Sciatic nerve (tissue), 2 donors: ENCODE measurements around the gene CCDC174. TPM values are rescaled to one million over a fixed set of nuclear protein-coding genes. Genes with fewer than 3 reads are reported as not detected.

Source experiments
- ATAC-seq: fragments of 200-7000 bp; cut with Tn5 transposase; one replicate; pipeline ENCODE4 v1.9.1; 2020; ENCODE audit warnings: mild to moderate bottlenecking, moderate library complexity
- DNase-seq: peaks from one replicate; pipeline ENCODE4 v3.0.0-alpha.2; 2020; ENCODE audit warnings: low spot score
- intact Hi-C: fragments of 100-400 bp; cut with DNase I; formaldehyde crosslinking; loops from one replicate; pipeline ENCODE4 v1.14.2; 2022
- total RNA-seq: library from RNA; stranded (reverse); fragmentation: NEBNext Ultra II Directional; extraction: Animal tissue kit (Norgen Biotek cat#: 25700); gene quantifications from one replicate; pipeline ENCODE4 v1.2.1, GENCODE V29; 2021
- donor health status: DM: no; HTN: no; CAD: no.
- donor health status: DM: no; HTN: no; CAD: no.

The CCDC174 gene
- total RNA-seq, 1 donor from 2014 or later, result 31.0 TPM

DNA sequence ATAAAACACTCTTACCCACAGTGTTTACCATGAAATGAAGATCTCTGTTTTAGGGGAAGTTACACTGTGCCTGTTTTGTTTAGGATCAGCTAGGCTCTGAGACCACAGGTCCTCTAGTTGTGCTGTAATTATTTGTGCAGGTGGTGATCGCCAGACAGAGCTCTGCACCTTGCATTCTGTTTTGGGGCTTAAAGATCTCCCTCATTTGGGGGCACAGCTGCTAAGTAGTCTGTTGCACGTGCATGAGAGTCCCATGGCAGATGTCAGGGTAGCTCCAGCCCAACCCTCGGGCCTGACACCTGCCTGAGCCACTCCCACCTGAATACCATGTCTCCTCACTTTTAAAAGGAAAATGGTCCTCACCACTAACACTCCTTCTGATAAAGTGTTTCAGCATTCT, 35.8 kb downstream of the CCDC174 start:
- no peak for ATAC-seq
- intact Hi-C loops, result no loop called here
- no peak for DNase-seq

DNA sequence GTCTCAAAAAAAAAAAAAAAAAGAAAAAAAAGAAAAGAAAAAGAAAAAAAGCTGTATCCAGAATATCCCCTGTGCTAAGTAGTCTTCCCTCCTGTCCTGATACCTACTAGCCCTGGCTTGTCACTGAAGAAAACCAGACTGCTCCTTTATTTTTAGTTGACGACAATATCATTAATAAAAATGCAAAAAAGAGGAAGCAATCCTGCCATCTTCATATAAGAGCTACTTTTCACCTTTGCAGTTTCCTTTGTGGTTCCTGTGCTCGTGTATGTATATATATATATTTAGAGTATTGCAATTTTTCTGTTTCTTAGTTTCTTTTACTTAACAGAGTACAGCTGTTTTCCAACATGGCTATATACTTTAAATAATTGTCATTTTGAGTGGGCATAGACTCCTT, 37.0 kb downstream of the CCDC174 start:
- DNase-seq, result no peak
- intact Hi-C loops, result no loop called here
- ATAC-seq, result no peak

DNA sequence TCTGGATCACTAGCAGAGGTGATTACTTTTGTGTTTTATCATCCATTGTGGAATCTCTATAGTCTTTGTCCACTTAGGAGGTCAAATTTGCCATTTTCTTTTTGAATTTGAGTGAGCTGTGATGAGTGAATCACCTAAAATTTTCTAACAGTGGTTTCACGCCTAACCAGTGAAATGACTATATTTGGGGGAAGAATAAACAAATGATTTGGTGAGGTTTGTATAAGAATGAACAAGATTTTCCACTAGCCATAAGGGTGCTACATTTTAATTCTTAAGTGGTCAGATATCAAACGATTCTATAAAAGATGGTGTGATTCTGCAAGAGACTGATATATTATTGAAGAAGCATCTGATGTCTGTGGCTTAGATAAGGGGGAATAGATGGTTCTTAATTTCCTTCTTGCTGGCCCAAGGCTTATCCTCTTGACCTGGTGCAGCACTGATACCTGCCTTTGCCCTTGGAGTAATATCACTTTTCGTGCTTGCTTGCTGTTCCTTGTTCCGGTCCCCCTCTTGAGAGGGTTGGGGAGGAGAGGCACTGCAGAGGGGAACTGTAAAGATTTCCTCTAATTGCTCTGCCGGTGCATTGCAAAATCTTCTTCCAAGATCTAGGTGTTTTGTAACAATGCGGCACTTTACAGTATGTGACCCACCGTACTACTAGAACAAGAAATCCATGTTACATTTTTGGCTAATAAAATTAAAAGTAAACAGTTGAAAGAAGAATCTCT, 37.9 kb downstream of the CCDC174 start:
- DNase-seq (no peak), ATAC-seq (no peak)
- intact Hi-C loops, result no loop called here

DNA sequence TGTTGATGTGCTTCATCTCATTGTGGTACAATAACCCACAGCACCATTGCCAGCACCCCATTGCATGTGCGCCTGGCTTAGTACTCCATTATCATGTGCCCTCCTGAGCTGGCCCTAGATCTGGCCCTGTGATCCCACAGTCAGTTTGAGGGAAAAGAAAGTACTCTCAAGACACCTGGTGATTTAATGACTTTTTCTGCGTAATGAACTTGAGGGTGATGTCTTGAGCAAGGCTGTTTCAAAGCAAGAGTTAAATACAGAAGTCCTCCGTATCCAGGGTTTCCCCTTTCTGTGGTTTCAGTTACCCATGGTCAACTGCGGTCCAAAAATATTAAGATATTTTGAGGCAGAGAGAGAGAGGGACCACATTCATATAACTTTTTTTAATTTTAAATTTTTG, 39.7 kb downstream of the CCDC174 start:
- ATAC-seq, result no peak

DNA sequence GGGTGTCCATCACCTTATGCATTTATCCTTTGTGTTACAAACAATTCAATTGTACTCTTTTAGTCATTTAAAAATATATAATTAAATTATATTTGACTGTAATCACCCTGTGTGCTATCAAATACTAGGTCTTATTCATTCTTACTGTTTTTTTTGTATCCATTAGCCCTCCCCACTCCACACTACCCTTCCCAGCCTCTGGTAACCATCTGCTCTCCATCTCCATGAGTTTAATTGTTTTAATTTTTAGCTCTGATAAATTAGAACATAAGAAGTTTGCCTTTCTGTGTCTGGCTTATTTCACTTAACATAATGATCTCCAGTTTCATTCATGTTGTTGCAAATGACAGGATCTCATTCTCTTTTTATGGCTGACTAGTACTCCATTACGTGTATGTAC, 40.2 kb downstream of the CCDC174 start:
- no peak for ATAC-seq
- intact Hi-C loops, result no loop called here
- DNase-seq, result no peak

More for the DNA sequence above, 39.7 kb downstream of the CCDC174 start:
- no peak for DNase-seq
- intact Hi-C loops, result no loop called here

DNA sequence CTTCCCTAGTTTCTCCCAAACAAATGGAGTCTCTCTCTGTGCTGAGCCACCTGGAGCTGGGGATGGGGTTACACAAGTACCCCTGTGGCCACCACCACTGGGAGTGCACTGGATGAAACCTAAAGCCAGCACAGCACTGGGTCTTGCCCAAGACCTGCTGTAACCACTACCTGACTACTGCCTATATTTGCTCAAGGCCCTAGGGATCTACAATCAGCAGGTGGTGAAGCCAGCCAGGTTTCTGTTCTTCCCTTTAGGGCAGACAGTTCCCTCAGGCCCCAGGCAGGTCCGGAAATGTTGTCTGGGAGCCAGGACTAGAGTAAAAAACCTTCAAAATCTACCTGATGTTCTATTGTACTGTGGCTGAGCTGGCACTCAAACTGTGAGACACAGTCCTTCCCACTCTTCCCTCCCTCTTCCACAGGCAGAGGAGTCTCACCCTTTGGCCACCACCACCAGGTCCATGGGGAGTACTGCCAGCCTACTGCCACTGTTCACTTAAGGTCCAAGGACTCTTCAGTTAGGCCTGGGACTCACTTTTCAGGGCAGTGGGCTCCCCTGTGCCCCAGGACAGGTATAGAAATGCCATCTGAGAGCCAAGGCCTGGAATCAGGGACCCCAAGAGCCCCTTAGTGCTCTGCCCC, 47.2 kb downstream of the CCDC174 start:
- intact Hi-C loops, result no loop called here
- ATAC-seq (no peak), DNase-seq (no peak)

DNA sequence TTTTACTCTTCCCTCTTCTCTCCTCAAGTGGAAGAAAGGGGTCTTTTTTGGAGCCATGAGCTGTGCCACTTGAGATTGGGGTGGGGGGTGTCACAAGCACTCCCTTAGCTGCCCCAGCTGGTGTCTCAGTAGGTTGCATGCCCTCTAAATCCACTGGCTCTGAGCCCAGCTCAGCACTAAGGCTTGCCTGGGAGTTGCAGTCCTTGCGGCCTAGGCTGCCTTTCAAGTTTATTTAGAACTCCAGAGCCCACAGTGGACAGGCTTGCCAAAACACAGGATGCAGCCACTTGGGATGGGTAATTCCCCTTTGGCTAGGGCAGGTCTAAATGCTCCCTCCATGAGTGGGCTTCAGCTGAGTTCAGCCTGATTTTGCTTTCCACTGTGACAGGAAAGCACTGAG, 48.1 kb downstream of the CCDC174 start:
- intact Hi-C loops, result no loop called here
- ATAC-seq, result no peak
- DNase-seq, result no peak

DNA sequence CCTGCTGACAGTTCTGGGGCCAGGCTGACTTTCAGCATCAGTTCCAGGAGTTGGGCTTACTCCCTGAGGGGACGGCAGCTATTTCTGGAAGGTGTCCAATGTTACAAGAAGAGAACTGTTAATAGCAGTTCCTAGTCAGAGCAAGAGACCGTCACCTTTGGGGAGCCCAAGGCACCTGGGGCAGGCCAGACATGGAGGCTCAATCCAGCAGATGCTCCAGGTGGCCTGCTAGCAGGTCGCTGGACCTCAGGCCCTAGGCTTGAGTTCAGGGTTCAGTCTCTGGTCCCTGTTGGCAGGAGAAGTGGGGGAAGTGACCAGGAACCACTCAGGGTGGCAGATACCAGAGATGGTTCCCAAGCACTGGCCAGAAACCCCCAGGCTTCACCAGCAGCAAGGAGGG, 49.3 kb downstream of the CCDC174 start:
- no peak for DNase-seq
- intact Hi-C loops, result no loop called here
- no peak for ATAC-seq

DNA sequence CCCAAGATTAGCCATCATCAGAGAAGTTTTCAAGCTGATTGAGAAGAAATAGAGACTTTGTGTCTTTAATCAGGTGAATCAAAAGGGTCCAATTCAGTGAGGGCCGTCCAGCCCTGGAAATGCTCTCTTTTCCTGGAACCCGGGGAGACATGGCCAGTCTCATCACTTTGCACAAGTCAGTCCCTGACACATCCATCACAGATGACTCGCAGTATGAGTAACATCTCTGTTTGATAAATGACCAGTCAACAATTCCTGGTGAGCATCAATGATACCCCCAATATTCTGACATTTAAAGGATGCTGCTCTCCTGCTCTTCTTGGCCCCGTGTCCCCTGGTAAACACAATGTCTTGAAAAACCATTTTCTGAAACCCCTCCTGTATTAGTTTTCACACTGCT, 50.1 kb downstream of the CCDC174 start:
- intact Hi-C loops, result no loop called here

DNA sequence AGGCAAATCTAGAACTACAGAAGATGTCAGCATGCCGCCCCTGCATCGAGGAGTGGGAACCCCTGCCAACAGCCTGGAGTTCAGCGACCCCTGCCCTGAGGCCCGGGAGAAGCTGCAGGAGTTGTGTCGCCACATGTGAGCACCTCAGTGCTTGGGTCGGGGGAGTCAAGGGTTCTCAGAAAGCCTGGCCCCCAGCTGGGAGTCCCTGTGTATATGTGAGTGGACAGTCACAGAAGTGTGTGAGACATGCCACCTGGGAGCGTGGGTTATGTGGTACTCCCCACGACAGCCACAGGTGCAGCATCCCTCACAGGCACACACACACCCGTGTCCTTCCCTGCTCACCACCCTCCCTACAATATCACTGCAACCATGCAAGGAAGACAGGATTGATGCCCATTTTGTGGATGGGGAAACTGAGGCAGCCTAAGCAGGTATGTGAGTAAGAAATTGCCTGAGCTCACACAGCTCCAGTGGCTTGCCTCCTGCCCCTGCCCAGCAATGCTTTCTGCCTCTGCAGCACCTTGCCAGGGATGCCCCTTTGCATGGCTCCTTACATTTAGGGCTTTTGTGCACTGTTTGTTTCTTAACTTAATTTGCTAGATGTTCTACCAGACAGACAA, 51.7 kb downstream of the CCDC174 start:
- intact Hi-C loops, result no loop called here
- no peak for ATAC-seq
- DNase-seq, result no peak

More for the DNA sequence above, 50.1 kb downstream of the CCDC174 start:
- ATAC-seq (no peak), DNase-seq (no peak)

DNA sequence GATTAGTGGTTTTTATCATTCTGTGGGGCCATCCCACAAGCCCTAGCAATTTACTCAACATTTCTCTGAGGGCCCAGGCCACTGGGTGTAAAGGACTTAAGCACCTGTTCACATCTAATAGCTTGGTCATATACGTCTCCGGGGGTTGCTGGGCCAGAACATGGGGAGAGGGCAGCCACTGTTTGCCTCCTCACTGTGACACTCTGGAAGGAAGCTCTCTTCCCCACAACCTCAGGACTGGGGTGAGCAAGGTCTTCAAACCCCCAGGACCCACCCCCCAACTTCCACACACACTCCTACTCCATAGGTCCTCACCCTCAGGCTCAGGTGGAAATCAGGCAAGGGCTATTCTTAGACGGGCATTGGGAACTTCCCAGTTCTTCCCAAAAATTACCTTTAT, 52.2 kb downstream of the CCDC174 start:
- no peak for ATAC-seq
- intact Hi-C loops, result no loop called here
- no peak for DNase-seq

DNA sequence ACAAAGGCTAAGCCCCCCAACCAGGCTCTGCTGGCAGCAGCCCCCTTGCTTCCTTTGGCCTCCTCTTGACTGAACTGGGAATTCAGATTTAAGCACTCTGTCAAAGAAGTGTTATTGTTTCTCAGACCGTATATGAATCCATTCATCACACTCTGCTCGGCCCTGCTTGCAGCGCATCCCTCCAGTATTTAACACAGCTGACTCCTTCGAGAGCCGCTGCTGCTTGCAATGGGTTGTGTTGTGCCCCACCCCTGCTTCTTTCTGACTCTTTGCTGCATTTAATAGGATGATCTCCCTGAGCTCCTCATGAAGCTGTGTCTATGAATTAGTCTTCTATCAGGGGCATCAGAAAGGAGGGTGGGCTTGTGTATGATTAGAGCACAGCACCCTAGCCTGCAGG, 54.5 kb downstream of the CCDC174 start:
- ATAC-seq, result no peak
- DNase-seq, result no peak
- intact Hi-C loops, result no loop called here

DNA sequence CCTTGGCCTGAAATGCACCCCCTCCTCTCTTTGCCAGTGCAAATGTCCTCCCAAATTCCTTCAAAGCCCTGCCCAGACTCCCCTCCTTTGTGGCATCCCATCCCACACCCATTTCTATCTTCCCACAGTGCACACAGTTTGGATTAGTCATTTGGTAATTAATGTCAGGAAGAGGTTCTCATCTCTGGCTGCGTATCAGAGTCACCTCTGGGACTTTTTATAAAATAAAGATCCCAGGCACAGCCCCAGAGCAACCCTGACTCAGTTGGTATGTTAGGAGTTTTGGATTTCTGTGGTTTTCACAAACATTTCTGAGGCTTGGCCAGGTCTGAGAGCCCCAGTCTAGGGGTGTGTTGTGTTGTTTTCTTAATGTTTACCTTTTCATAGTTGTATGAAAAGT, 65.0 kb downstream of the CCDC174 start:
- ATAC-seq, result no peak
- intact Hi-C loops, result no loop called here
- DNase-seq, result no peak

DNA sequence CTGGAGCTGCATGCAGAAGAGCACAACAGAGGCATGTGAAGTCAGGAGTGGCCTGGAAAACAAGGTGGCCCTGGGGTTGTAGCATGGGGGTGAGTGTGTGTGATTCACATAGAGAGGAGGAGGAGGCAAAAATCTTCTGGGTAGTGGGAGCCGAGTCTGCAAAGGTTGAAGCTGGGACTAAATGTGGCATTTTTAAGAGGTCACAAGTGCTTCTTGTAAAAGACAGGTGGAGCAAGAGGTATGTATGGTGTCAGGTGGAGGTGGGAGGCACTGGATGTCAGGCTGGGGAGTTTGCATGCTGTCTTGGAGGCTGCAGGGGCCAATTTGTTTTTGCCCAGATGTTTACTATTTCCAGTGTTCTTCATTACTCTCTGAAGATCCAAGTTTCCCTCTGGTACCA, 65.7 kb downstream of the CCDC174 start:
- ATAC-seq (no peak), DNase-seq (no peak)
- intact Hi-C loops, result no loop called here

DNA sequence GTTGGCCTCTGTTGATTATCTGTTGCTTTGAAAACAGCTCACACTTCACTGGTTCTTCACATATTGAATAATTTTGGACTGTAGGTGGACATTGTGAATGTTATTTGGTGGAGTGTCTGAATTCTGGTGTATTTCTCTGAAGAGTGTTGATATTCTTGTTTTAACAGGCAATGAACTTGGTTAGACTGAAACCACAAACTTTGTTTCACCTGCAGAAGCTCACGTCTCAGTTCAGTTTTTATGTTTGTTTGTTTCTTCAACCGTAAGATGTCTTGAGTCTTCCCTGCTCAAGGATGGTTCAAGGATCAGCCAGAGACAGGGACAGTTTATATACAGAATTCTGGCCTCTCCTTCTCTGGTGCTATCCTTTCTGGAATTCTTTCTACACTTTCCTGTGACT, 67.0 kb downstream of the CCDC174 start:
- DNase-seq, result no peak
- ATAC-seq, result no peak
- intact Hi-C loops, result no loop called here

DNA sequence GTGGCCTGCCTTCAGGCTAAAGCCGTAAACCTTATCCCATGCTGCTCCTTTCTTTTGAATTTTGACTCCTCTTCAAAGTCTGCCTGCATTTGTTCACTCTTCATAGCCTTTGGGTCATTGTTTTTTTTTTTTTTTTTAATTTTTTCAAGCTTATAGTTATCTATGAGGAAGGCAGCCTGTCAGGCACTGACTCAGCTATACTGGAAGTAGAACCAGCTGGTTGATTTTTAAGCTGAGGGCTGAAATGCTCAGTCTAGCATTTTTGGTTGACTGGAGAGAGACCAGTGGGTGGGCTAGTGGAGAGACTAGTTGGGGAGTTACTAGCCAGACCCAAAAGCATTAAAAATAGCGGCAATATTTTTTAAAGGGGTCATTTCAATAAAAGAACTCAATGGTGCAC, 67.4 kb downstream of the CCDC174 start:
- ATAC-seq (no peak), DNase-seq (no peak)
- intact Hi-C loops, result no loop called here

DNA sequence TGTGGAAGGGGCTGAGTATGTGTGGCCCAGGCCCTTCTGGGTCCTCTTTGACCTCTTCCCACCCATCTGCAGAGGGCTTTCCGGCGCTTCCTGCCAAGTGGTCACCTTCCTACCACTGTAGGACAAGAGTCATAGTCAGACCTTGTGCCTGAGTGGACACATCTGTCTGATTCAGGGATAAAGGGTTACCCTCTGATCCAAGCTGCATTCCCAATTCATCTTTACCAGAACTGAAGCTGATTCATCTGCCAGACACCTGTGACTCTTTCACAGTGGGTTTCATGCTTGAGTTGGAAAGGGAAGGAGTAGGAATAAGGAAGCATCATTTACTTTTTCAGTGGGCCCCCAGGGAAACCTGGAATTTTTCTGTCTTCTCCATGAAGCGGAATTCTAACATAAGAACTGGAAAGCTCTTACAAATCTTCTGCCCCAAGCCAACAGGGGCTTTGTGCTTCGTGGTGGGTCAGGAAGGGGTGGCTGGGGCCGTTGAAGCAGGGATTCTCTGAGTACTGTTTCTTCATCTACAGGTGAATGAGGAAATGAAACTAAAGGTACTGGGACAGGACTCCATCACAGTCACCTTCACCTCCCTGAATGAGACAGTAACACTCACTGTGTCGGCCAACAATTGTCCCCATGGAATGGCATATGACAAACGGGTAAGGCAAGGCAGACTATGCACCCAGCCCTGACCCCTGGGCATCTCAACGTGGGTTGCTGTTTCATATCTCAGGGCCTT, 69.7 kb downstream of the CCDC174 start:
- intact Hi-C loops, result no loop called here
- ATAC-seq (no peak), DNase-seq (no peak)
